ENCODE measurements around the gene ST7.

DNA sequence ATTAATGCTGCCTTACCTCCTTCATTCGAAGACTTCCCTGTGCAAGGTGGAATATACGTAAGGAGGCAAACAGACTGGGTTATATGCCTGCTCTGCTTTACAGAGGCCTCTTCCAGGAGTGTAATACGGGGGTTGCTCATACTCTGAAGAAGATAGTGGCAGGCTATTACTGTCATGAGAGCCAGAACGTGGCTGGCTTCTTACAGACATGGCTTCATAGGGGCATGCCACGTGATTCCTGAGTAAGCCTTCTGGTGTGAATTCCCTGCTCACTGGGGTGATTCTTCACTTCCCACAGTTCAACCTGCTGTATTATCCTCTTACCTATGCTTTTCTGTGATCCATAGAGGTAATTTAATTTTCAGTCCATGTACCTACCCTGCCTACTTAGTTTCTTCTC lies 141.8 kb downstream of the ST7 start:
- TF ChIP-seq FOXA1 (IDR thresholded peaks at IDR 0.05), result no peak
- no peak for TF ChIP-seq L3MBTL2 (conservative IDR thresholded peaks at IDR 0.05)
- TF ChIP-seq LEF1 (IDR thresholded peaks at IDR 0.05; ENCODE audit: borderline replicate concordance), result no peak

All from HEK293T (cell line).